Measurements from ENCODE around the gene HTR6. TPM values are rescaled to one million over a fixed set of nuclear protein-coding genes. Genes with fewer than 3 reads are reported as not detected.

The HTR6 gene
- total RNA-seq, 1 experiment from 2014 or later = not detected

- no peaks in the 10 kb centered on the region for H3K36me3 ChIP-seq
- no peak overlapping the region for H3K4me3 ChIP-seq
- DNase-seq = no peak
- H3K27me3 ChIP-seq = no peaks in the 10 kb centered on the region
- no peaks in the 10 kb centered on the region for H3K9me3 ChIP-seq
Measured at GRCh38 chr1:19689085-19689757, 24.5 kb downstream of the HTR6 start.

GRCh38 chr1:19689856-19690255 is 25.2 kb downstream of the HTR6 start:
- DNase-seq = no peak
- Histone ChIP-seq H3K27me3 (no peaks in the 10 kb centered on the region), H3K36me3 (no peaks in the 10 kb centered on the region), H3K4me3 (no peak overlapping the region), H3K9me3 (no peaks in the 10 kb centered on the region)

- H3K36me3 ChIP-seq = no peaks in the 10 kb centered on the region
- no peak for DNase-seq
- no peaks in the 10 kb centered on the region for H3K9me3 ChIP-seq
- no peaks in the 10 kb centered on the region for H3K27me3 ChIP-seq
- H3K4me3 ChIP-seq = no peak overlapping the region
Measured at GRCh38 chr1:19690342-19690741, 25.7 kb downstream of the HTR6 start.

DNA sequence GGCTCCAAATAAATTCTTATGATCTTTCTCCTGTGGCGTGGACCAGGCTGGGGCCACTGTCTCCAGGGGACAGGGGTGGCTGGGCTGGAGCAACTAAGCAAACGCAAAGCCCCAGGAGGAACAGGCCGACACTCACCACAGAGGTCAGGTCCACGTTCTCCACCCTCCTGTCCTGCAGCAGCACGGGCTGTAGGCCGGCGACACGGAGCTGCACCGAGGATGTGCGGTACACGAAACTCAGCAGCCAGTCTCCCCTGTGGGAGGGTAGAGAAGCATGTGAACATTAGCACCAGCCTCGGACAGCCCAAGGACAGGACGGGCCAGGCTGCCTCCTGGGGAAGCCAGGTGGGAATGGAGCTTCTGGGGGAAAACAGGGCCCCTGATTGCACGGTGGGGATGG is 29.6 kb downstream of the HTR6 start:
- no peaks in the 10 kb centered on the region for H3K9me3 ChIP-seq
- no peaks in the 10 kb centered on the region for H3K36me3 ChIP-seq
- H3K27me3 ChIP-seq = no peaks in the 10 kb centered on the region
- DNase-seq = no peak
- no peak overlapping the region for H3K4me3 ChIP-seq

GRCh38 chr1:19695772-19696171 is 31.1 kb downstream of the HTR6 start:
- H3K36me3 ChIP-seq = no peaks in the 10 kb centered on the region
- no peak for DNase-seq
- no peaks in the 10 kb centered on the region for H3K27me3 ChIP-seq
- H3K4me3 ChIP-seq = no peak overlapping the region
- H3K9me3 ChIP-seq = no peaks in the 10 kb centered on the region

- Histone ChIP-seq H3K36me3 (no peaks in the 10 kb centered on the region), H3K27me3 (no peaks in the 10 kb centered on the region), H3K9me3 (no peaks in the 10 kb centered on the region), H3K4me3 (no peak overlapping the region)
- DNase-seq = no peak
Measured at GRCh38 chr1:19696820-19697219, 32.1 kb downstream of the HTR6 start.

DNA sequence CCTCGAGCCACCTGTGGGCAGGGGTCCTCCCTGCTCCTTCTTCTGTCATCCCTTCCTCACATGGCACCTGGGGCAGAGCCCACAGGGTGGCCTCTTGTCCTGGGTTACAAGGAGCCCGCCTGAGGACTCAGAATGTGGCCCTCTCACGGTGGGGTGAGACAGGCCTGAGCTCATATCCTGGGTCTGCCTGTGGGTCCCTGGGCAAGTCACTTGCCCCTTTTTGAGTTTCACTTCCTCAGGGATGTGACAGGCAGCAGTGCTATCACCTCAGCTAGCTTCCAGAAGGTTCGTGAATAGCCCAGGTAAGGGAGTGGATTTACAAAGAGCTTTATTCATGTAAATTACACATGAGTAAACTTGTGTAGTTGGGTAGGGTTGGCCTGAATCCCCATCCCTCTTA is 33.5 kb downstream of the HTR6 start:
- no peaks in the 10 kb centered on the region for H3K9me3 ChIP-seq
- H3K4me3 ChIP-seq = no peak overlapping the region
- DNase-seq = no peak
- H3K36me3 ChIP-seq = no peaks in the 10 kb centered on the region
- no peaks in the 10 kb centered on the region for H3K27me3 ChIP-seq

GRCh38 chr1:19700079-19700777 is 35.6 kb downstream of the HTR6 start:
- Histone ChIP-seq H3K9me3 (no peaks in the 10 kb centered on the region), H3K36me3 (no peaks in the 10 kb centered on the region), H3K27me3 (no peaks in the 10 kb centered on the region), H3K4me3 (no peak overlapping the region)
- no peak for DNase-seq

- no peaks in the 10 kb centered on the region for H3K36me3 ChIP-seq
- no peaks in the 10 kb centered on the region for H3K27me3 ChIP-seq
- no peaks in the 10 kb centered on the region for H3K9me3 ChIP-seq
- H3K4me3 ChIP-seq = no peak overlapping the region
- no peak for DNase-seq
Measured at GRCh38 chr1:19703280-19703679, 38.6 kb downstream of the HTR6 start.

DNA sequence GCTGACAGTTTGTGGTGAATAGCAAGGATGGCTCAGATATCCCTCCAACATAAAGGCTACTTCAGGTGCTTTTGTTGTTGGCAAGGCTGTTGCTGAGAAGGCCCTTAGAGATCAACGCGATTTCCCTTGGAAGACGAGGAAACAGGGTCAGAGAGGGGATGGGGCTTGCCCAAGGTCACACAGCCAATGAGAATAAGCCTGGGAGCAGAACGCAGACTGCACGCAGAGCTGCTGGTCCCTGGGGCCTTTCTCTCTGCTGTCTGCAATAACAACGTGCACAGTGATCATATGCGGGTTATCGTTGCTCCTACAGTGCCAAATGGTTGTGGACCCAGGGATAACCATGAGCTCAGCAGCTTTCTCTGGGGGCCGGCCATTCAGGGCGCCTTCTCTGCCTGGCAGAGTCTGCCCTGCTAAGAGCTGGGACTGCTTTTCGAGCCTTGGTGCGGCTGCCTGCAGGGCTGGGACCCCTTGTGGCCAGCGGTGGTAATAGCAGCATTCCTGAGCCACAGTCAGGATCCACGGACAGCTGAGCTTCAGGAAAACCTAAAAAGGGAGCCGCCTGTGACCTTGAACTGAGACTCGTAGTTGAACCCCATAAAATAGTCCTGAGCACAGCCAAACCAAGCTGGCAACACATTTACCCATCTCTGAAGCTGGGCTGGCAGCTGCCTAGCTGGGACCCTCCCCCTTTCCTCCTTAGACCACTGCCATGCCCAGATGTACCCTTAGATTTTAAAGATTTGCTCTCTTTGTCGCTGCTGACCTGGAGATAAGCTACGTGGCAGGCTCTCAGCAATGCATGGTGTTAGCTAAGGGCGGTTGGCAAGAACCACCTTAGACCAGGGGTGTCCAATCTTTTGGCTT is 39.8 kb downstream of the HTR6 start:
- H3K27me3 ChIP-seq = no peaks in the 10 kb centered on the region
- peak; percentile 64 for DNase-seq
- no peak overlapping the region for H3K4me3 ChIP-seq
- H3K36me3 ChIP-seq = no peaks in the 10 kb centered on the region
- no peaks in the 10 kb centered on the region for H3K9me3 ChIP-seq

DNA sequence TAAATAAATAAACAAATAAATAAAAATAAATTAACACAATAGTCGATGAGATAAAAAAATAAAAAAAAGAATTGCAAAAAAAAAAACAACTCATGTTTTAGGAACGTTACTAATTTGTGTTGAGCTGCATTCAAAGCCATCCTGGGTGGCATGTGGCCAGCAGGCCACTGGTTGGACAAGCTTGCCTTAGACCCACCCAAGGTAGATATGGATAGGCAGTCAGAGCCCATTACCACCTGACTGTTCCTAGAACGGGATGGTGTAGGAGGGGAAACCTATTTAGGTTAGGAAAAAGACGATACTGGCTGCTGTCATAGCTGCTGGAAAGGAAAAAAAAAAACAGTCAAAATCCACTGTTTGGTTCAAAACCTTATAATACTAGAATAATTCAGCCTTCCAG is 40.8 kb downstream of the HTR6 start:
- Histone ChIP-seq H3K36me3 (no peaks in the 10 kb centered on the region), H3K27me3 (no peaks in the 10 kb centered on the region), H3K4me3 (no peak overlapping the region), H3K9me3 (no peaks in the 10 kb centered on the region)
- no peak for DNase-seq

DNA sequence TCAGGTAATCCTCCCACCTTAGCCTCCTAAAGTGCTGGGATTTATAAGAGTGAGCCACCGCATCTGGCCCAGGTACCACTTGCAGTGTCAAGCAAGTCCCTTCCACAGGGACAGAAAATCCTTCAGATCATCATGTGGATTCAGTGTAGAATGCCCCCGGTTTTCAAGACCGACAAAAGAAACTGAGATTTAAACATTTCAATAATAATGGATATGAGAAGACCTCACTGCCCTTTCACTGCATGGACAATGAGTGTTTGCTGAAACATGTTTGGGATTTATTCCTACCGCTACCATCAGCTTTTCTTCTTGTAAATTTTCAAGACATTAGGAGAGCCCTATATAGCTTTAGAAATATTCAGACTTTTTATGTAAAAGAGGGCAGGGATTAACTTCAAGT is 41.5 kb downstream of the HTR6 start:
- Histone ChIP-seq H3K36me3 (no peaks in the 10 kb centered on the region), H3K27me3 (no peaks in the 10 kb centered on the region), H3K9me3 (no peaks in the 10 kb centered on the region), H3K4me3 (no peak overlapping the region)
- DNase-seq = no peak

GRCh38 chr1:19708567-19709110 is 44.0 kb downstream of the HTR6 start:
- H3K4me3 ChIP-seq = no peak overlapping the region
- no peak for DNase-seq
- no peaks in the 10 kb centered on the region for H3K36me3 ChIP-seq
- H3K27me3 ChIP-seq = no peaks in the 10 kb centered on the region
- H3K9me3 ChIP-seq = no peaks in the 10 kb centered on the region

GRCh38 chr1:19709260-19709793 is 44.7 kb downstream of the HTR6 start:
- Histone ChIP-seq H3K27me3 (no peaks in the 10 kb centered on the region), H3K4me3 (no peak overlapping the region), H3K36me3 (no peaks in the 10 kb centered on the region), H3K9me3 (no peaks in the 10 kb centered on the region)
- no peak for DNase-seq

- no peak for DNase-seq
- no peak overlapping the region for H3K4me3 ChIP-seq
- H3K36me3 ChIP-seq = no peaks in the 10 kb centered on the region
- no peaks in the 10 kb centered on the region for H3K9me3 ChIP-seq
- H3K27me3 ChIP-seq = no peaks in the 10 kb centered on the region
Measured at GRCh38 chr1:19710825-19711611, 46.3 kb downstream of the HTR6 start.

DNA sequence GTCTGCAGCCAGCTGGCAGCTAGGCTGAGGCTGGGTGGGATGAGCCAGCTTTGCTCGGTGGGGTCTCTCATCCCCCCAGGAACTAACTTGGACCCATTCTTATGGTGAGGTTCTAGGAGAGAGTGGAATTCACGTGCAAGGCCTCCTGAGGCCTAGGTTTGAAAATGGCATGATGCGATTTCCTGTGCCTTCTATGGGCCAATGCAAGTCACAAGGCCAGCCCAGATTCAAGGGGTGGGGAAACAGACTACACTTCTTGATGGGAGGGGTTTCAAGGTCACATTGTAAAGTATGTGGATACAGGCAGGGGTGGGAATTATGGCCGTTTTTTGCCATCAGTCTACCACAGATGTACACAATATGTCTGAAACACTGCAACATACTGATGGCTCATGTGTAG is 48.3 kb downstream of the HTR6 start:
- no peaks in the 10 kb centered on the region for H3K9me3 ChIP-seq
- no peaks in the 10 kb centered on the region for H3K36me3 ChIP-seq
- DNase-seq = no peak
- H3K27me3 ChIP-seq = no peaks in the 10 kb centered on the region
- no peak overlapping the region for H3K4me3 ChIP-seq
